ENCODE data around the gene CDX1.
"Not testable (repeated sequence)": the region's sequence is repeated elsewhere in the genome, so short reads cannot be mapped to it uniquely, and the experiment has no call there.

Gene CDX1

GRCh38 chr5:150233706-150234105, 67.1 kb downstream of the CDX1 start:
- not testable (repeated sequence) for DNase-seq (ENCODE audit: low read depth)

Measured in stimulated activated CD8-positive, alpha-beta memory T cell treated with anti-CD3 and anti-CD28 coated beads, Interleukin-12 subunit alpha, Interleukin-12 subunit beta, amount 100 ng/mL, for 1 hour (primary cell).